Hematopoietic multipotent progenitor cell treated with erythropoietin and hydrocortisone succinate and interleukin-3 and kit ligand, for 17 days (in vitro differentiated cells): ENCODE measurements around the gene DGLUCY.
A peak's percentile ranks its signal among the peaks of the same experiment; 100 is the strongest.
"Not testable (repeated sequence)": the region's sequence is repeated elsewhere in the genome, so short reads cannot be mapped to it uniquely, and the experiment has no call there.

Source experiments
- DNase-seq: peaks from one replicate; pipeline ENCODE4 v3.0.0-alpha.2; 2015; ENCODE audit warnings: low spot score

The DGLUCY gene

DNA sequence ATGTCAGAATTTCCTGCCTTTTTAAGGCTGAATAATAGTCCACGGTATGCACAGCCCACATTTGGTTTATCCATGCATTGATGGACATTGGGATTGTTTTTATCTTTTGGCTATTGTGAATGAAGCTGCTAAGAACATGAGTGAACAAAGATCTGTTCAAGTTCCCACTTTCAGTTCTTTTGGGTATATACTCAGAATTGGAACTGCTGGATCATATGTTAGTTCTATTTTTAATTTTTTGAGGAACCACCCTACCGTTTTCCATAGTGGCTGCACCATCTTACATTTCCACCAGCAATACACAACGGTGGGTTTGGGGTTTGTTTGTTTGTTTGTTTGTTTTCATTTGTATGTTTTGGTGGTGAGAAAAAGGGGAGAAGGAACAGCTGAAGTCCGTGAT is 124.2 kb downstream of the DGLUCY start:
- DNase-seq: no peak

DNA sequence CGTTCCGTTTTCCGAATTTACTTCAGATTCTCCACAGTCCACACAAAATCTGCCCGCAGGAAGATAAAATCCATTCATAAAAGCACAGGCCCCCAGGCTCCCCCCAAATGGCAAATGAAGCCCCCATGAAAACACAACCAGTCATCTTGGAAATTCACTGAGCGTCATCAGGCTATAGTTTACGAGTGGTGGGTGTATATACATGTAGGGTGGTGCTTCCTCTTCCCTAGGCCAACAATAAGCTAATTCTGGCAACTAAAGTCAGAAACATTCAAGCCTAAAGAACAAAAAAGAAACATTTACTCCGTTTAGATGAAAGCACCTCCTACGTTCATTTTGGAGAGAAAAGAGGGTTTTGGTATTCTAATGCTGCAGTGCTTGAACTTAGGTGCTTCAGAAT is 124.8 kb downstream of the DGLUCY start:
- no peak for DNase-seq

DNA sequence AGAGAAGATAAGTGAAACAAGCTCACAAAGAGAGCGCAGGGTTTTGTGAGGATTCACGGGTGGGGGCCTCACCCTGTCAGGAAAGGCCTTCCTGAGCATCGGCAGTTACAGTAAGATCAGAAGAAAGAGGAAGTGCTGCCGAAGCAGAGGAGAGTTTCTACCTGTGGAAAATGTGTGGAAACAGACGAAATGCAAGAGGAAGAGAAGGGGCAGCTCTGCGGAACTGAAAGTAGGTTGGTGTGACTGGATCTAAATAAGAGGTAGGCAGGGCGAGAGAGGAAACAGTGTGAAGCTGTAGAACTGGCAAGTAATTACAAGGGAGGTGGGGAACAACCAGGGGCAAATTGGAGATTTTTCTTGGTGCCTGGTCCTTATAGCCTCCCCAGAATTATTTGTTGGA is 128.0 kb downstream of the DGLUCY start:
- no peak for DNase-seq

DNA sequence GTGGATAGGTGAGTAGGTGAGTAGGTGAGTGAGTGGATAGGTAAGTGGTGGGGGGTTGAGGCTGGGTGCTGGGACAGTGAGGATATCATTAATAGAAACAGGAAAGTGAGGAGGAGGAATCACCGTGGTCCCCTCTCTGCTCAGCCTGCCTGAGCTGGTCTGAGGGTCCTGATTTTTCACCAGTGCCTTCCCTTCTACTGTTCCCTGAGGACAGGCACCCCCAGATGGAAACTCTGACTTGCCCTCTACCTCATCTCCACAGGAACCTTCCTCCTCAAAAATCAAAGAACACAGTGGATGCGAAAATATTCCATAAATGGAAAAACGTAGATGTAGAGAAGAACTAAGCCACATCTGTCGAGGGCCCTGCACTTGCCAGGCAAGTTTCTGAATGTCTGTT is 128.8 kb downstream of the DGLUCY start:
- DNase-seq: no peak

DNA sequence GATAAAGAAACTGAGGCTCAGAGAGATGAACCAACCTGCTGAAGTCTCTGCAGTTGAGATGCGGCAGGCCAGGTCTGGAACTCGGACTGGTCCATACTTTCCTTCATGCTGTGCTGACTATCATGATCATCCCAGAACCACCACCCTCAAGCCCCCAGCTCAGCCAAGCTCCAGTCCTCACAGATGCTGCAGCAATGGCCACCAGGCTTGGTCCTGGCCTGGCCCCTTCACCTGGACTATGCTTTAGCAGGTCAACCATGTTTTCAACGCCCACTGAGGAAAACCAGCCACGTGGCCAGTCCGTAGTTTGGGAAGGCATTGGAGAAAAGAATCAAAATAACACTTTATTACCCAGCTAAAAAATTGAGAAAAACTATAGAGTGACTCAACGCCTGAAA is 129.2 kb downstream of the DGLUCY start:
- no peak for DNase-seq

DNA sequence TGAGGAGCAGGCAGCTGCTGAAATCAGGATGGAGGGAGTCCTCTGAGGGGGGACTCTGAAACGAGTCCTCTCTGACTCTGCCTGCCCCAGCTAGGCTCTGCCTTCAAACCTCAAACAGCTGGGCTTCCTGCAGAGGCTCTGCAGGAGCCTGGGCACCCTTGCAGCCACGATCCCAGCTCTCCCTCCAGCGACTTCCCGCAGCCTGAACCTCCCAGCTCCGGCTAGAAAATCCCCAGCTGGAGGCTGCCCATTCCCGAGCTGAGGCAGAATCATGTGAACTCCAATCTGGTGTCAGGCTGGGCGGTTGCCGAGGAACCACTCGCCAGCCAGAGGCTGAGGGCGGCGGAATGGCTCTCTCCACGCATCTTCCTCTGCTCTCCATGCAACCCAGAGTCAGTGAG is 130.6 kb downstream of the DGLUCY start, which contains the start of gene GPR68:
GPR68 (minus strand) TSS at position 204 of the 401 bp plus-strand sequence. CDS start 9,654 bp downstream, outside the sequence.
- no peak for DNase-seq

DNA sequence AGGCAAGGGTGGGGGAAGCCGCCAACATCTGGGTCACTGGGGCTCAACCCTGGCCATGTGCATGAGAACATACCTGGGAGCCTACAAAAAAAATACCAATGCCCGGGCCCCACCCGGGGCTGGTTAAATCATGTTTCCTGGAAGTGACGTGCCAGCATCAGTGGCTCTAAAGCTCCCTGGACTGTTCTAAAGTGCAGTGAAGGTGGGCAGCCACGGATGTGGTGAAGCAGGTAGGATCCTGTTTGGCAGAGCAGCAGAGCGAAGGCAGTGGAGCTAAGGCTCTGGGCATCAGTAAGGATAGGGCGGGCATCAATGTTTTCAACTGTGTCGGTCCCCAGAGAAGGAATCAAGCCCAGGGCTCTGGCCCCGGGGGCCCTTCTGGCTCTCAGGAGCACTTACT is 131.2 kb downstream of the DGLUCY start:
- DNase-seq: no peak

DNA sequence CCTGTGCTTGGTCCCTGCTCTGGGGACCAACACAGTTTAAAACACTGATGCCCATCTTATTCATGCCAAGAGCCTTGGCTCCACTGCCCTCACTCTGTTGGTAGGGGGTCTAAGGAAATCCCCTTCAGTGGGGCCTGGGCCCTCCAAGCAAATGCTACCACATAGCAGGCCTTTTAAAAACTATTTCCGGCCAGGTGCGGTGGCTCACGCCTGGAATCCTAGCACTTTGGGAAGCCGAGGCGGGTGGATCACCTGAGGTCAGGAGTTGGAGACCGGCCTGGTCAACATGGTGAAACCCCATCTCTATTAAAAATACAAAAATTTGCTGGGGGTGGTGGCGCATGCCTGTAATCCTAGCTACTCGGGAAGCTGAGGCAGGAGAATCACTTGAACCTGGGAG is 131.7 kb downstream of the DGLUCY start:
- DNase-seq: not testable (repeated sequence)

DNA sequence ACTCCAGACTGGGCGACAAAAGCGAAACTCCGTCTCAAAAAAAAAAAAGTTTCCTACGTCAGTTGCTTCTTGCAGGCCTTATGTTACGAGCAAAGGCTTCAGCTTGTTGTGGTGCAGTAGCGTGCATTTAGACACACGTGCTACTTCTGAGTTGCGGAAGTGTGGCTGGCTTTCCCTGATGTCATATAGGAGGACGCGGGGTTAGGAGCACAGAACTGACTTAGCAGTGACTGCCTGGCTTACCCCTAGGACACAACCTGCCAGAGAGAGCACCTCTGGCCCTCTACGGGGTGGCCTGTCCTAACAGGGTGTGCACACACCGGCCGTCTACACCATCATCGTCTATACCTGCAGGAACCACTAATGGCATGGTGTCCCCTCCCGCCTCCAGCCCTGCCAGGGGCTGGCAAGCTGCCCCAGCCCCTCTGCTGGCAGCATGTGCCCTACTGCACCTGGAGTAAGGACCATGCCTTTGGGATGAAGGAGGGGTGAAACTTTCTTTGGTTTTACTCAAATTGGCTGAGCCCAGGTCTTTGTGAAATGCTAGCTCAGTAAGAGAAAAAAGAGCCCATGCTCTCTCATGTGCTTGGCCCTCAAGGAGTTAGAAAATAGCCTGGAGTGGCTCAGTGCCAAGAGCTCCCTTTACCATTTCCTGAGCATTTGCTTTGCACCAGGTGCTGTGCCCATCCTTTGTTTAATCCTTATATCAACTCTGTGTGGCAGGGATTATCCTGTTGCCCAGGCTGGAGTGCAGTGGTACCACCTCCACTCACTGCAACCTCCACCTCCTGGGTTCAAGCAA is 132.4 kb downstream of the DGLUCY start:
- DNase-seq: no peak

DNA sequence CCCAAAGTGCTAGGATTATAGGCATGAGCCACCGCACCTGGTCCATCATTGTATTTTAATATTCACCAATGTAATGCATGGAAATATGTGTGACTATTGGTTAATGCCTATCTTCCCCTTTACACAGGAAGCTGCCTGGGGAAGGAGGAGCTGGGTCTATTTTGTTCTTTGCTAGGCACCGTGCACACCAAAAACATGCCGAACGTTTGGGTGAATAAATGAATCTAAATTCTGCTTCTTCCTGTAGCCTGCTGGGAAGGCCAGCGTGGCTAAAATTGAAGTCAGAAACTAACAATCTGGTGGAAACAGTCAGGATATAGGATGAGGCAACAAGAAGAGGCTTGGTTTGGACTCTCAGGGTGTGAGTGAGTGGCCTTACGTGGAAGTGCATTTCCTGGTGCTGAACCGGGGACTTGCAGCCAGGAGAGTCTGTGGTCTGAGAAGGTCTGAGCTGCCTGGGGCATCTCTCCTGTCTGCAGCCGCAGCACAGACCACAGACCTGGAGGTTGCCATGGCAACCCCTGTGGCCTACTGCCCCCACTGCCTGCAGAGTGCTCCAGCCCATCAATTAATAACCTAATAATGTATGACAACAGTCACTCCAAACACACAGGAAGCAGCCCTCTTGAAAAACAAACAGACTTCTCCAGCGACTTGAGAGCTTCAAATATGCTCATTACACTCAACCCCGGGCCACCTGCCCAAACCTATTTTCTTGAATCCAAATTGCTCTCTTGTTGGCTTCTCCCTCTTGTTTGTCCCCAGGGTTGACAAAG is 136.2 kb downstream of the DGLUCY start:
- DNase-seq: no peak

DNA sequence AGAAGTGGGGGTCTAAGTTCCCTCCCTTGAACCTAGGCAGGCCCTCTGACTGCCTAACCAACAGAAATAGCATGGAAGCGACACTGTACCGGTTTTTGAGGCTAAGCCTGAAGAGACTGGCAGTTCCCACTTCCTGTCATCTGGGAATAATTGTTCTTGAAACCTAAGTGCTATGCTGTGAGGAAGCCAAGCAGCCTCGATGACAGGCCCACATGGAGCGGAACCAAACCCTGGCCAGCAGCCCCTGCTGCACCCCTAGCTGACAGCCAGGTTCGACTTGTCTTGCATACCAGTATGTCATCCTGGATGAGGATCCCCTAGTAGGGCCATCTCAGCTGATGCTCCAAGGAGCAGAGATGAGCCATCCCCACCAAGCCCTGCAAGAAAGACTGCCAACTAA is 137.0 kb downstream of the DGLUCY start:
- no peak for DNase-seq

DNA sequence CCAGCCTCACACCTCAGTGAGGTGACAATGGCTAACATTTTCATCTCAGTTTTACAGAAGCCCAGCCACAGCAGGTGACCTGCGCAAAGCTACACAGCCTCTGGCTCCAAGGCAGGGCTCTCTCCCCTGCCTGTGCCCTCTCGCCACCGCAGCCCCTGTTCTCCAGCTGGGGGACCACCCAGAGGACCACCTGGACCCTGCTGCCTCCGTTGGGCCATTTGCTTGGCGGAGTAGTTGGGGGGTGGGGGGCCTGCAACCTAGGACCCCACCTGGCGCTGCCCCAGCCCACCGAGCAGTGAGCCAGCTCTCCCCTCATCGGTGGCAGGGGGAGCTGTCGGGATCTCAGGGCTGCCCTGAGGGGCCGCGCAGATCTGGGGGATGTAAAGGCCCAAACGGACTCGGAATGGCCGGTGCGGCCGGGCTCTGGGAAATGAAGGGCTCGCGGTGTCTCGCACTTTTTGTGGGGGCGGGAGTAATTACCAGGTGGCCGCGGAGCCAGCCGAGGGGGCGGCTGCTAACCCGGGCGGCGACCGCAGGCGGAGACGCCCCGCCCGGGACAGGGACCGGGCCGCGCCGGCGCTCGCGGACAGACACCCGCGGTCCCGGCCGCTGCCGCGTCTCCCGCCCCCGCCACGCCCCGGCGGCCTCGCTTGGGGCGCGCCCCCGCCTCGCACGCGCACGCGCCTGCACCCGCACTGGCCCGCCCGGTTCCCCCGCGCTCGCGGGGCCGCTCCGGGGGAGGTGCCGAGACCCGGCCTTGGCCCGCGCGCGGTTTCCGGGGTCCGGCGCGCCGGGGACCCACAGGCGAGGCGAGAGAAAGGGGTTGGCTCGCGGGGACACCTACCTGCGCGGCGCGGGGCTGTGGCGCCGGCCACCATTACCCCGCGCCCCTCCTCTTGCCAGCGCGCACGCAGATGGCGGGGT is 139.3 kb downstream of the DGLUCY start:
- DNase-seq: peak; percentile 22

DNA sequence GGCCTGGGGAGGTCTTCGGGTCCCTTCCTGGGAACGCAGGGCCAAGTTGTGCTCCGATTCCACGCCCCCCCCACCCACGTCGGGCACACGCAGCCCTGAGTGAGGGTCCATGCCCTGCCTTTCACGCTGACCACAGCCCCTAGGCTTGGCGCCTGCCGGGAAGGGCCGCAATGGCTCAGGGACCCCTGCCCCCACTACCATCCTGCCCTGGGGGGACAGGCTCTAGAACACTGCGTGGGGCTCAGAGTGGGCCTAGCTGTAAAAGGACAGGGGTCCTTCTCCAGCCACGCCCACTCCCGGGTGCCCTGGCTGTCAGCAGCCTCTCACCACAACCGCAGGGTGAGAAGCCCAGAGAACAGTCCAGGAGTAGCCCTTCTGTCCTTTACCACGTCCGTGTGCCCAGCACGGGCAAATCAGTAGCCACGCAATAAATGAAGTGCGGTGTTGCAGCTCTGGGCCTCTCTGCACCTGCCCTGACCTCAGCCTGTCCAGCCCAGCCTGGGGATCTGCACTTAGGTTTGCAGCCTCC is 140.0 kb downstream of the DGLUCY start:
- no peak for DNase-seq

DNA sequence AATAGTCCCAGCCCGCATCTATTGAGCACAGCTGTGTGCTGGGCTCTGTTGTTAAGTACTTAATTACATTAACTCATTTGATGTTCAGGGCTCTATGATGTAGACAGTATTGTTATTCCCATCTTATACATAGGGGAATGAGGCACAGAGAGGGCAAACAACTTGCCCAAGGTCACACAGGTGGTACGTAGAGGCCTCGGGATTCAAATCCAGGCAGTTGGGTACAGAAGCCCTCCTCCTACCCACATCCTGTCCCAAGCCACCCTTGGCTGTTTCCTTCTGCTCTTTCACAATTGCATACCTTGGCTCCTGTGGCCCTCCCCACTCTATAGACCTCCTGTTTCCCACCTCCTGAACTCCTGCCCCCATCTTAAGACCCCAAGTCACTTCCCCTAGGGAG is 140.6 kb downstream of the DGLUCY start:
- no peak for DNase-seq

DNA sequence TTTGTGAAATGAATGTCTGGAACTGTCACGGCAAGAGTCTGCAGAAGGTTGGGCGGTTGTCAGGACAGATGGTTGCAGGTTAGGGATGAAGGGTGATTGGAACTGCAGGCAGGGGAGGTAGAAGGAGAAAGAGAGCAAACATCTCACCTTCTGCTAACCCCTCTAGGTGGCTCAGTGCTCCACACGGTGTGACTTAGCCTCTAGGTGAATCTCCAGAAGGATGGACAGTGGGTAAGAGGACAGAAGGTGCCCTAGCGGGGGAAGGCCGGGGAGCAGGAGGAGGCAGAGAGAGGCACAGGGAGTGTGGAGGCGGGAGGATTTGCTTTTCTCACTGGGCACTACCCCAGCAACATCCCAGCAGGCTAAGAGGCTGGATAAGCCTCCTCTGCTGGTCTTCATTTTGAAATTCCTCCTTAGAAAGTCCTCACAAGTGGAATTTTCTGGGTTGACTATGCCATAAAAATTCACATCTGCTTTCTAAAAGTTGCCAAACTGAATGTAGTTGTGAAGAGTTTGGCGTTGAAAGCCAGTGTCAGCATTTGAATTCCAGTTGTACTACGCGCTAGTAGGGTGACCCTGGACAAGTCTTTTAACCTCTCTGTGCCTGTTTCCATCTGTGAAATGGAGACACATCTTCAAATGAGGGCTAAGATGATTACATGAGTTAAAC is 141.3 kb downstream of the DGLUCY start:
- no peak for DNase-seq

DNA sequence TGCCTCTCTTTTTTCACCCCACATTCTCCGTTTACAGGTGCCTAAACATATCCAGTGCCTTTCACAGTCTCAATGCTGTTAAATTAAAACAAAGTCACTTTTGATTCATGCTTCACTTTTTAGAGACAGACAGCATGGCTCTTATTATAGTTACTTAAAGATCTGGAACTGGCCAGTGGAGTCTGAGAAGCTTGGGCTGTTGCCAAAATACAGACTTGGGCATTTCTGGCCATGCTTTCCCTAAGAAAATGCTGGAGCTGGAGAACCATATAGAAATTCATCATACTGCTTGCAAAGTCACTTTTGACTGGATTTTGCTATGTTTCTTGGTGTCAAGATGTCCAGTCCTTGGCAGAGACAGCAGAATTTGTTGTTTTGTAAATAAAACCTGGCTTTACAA is 142.8 kb downstream of the DGLUCY start:
- no peak for DNase-seq

DNA sequence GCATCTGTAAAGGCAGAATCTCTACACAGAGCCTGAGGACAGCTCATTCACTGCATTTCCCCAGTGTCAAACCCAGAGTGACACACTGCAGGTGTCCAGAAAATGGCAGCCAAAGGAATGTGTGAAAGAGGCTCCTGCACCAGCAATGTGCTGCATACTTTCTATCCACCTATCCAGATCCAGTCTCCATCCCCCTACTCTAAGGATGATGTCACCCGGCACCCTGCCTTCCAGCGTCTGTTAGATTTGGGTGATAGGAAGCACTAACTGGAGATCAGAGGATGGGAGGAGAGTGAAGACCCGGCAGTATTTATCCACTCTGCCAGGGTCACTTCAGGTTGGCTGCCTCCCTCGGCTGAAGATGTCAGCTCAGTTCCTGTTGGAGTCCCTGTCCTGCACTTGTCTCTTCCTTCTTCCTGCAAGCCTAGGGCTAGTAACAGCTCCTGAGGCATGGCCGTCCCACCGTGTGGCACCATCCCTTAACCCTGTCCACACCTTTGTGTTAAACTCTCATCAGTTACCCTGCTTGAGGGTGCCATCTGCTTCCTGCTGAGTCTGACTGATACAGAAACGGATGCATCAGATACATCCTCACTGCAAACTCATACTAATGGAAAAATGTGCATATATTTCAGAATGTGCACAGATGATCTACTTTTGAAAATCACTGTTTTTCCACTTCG is 143.6 kb downstream of the DGLUCY start:
- DNase-seq: no peak

DNA sequence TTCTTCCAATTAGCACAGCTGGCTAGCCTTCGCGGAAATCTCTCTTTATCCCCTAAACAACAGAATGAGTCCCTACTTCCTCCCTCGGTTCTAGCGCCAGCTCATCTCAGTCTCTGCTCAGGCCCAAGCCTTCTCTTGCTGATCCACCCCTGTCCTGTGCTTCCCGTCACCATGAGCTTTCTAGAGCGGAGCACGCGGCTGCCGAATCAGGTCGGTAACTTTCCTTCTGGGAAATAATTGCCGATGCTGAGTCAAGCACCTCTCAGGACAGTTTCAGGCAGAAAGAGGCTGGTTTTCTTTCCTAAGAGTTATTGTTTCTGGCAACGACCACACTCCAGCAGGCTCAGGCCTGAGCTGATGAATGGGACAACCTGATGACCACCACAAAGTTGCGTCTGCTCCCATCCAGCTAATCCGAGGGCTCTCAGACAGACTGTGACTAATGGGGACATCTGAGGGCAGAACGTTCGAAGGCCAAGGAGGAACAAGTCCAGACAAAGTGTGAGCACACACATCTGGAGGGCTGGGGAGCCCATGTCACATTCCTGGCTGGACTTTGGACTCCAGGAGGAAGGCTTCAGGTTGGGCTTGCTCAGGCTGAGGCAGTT is 144.2 kb downstream of the DGLUCY start:
- no peak for DNase-seq

DNA sequence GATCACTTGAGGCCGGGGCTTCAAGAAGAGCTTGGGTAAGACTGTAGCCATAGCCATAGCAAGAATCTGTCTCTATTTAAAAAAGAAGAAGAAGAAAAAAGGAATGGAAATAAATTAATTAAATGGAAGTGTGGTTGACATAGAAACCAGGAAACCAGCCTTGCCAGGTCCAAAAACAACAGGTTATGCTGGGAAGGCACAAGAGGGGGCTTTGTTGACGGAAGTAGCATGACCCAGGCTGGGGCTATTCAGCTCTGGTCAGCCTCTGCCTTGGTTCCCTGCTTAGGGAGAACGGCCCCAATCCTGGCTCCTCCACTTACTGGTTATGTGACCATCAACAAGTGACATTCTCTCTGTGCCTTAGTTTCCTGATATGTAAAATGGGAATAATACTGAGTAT is 145.0 kb downstream of the DGLUCY start:
- DNase-seq: no peak

DNA sequence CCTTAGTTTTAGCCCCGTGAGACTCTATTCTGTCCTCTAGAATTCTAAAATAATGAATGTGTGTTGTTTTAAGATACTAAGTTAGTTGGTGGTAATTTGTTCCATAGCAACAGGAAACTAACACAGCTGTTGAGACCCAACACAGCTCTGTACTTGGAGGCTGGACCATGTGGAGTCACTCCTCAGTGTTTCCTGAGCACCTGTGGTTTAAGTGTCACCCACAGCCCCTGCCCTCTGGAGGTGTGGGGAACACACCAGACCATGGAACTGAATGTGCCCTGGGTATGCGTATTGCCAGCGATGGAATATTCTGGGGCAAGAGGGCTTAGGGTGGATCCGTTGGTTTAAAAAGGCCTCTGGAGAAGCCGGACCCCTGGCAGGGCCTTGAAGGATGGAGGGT is 147.2 kb downstream of the DGLUCY start:
- no peak for DNase-seq
